ENCODE results near the gene CEACAM21.

Gene CEACAM21

GRCh38 chr19:41587838-41588210, 11.9 kb downstream of the CEACAM21 start:
- DNase-seq = no peak

- no peak for DNase-seq
Observed at GRCh38 chr19:41588497-41589209, 12.7 kb downstream of the CEACAM21 start.

- DNase-seq = no peak
Observed at GRCh38 chr19:41589371-41589770, 13.4 kb downstream of the CEACAM21 start.

GRCh38 chr19:41590936-41591335, 15.0 kb downstream of the CEACAM21 start:
- DNase-seq = no peak

- no peak for DNase-seq
Observed at GRCh38 chr19:41591951-41592562, 16.1 kb downstream of the CEACAM21 start.

- peak; percentile 72 for DNase-seq
Observed at GRCh38 chr19:41595258-41595889, 19.4 kb downstream of the CEACAM21 start.

- no peak for DNase-seq
Observed at GRCh38 chr19:41595890-41596280, 19.9 kb downstream of the CEACAM21 start.

GRCh38 chr19:41597600-41598041, 21.7 kb downstream of the CEACAM21 start:
- peak; percentile 67 for DNase-seq

GRCh38 chr19:41599175-41599966, 23.4 kb downstream of the CEACAM21 start:
- DNase-seq = no peak

- DNase-seq = no peak
Observed at GRCh38 chr19:41601771-41602170, 25.8 kb downstream of the CEACAM21 start.

- no peak for DNase-seq
Observed at GRCh38 chr19:41604831-41605230, 28.9 kb downstream of the CEACAM21 start.

GRCh38 chr19:41606215-41606837, 30.4 kb downstream of the CEACAM21 start:
- DNase-seq = no peak

- DNase-seq = no peak
Observed at GRCh38 chr19:41607668-41608067, 31.7 kb downstream of the CEACAM21 start.

- no peak for DNase-seq
Observed at GRCh38 chr19:41610789-41611188, 34.8 kb downstream of the CEACAM21 start.

GRCh38 chr19:41612483-41612882, 36.5 kb downstream of the CEACAM21 start:
- DNase-seq = no peak

- DNase-seq = no peak
Observed at GRCh38 chr19:41615207-41615606, 39.2 kb downstream of the CEACAM21 start.

GRCh38 chr19:41616792-41617621, 41.0 kb downstream of the CEACAM21 start:
- DNase-seq = no peak

- DNase-seq = no peak
Observed at GRCh38 chr19:41617941-41618730, 42.2 kb downstream of the CEACAM21 start.

- no peak for DNase-seq
Observed at GRCh38 chr19:41619018-41619556, 43.1 kb downstream of the CEACAM21 start.

GRCh38 chr19:41620171-41620570, 44.2 kb downstream of the CEACAM21 start:
- DNase-seq = no peak

GRCh38 chr19:41621226-41621625, 45.3 kb downstream of the CEACAM21 start:
- no peak for DNase-seq

Data from central memory CD4-positive, alpha-beta T cell (primary cell).